Natural killer cell treated with Interleukin-12 subunit alpha and Interleukin-12 subunit beta and Interleukin-15 and Interleukin-18, amount 100 ng/mL, for 72 hours (primary cell): ENCODE data around the gene UBE2Z. TPM values are rescaled to one million over a fixed set of nuclear protein-coding genes. Genes with fewer than 3 reads are reported as not detected.

Experiments
- ATAC-seq, 2 donors: fragments of 150-1000 bp; cut with Tn5 transposase in 1 of 2; sonication (Bioruptor Pico), chemical (Tn5 transposase) in 1 of 2; 2 replicates each; pipeline ENCODE4 v1.10.0; 2021
- DNase-seq: peaks from one replicate; pipeline ENCODE4 v3.0.0; 2022; ENCODE audit warnings: low spot score
- H3K27ac Mint-ChIP-seq, 2 donors: 1 replicate in 1 of 2; 2 replicates in 1 of 2; pipeline ENCODE4 v1.8.0; 2022; ENCODE audit warnings: mixed read lengths in 2 of 2, mild to moderate bottlenecking in 1 of 2, moderate library complexity in 1 of 2
- H3K27me3 Mint-ChIP-seq, 2 donors: 1 replicate in 1 of 2; 2 replicates in 1 of 2; pipeline ENCODE4 v1.8.0; 2022; ENCODE audit warnings: mixed read lengths in 2 of 2
- H3K36me3 Mint-ChIP-seq: one replicate; pipeline ENCODE4 v1.8.0; 2022; ENCODE audit warnings: mixed read lengths
- H3K4me1 Mint-ChIP-seq, 2 donors: 1 replicate in 1 of 2; 2 replicates in 1 of 2; pipeline ENCODE4 v1.8.0; 2022; ENCODE audit warnings: low read depth in 2 of 2, mixed read lengths in 2 of 2, mild to moderate bottlenecking in 1 of 2
- H3K4me3 Mint-ChIP-seq: one replicate; pipeline ENCODE4 v1.8.0; 2022; ENCODE audit warnings: mixed read lengths
- H3K9me3 Mint-ChIP-seq: 2 replicates; pipeline ENCODE4 v1.8.0; 2022; ENCODE audit warnings: mixed read lengths
- total RNA-seq, 2 donors: library from RNA; stranded (reverse); gene quantifications; one replicate each; pipeline ENCODE4 v1.2.3, GENCODE V29; 2022

Gene UBE2Z
- total RNA-seq, 2 donors from 2014 or later, result 109 to 130 TPM

DNA sequence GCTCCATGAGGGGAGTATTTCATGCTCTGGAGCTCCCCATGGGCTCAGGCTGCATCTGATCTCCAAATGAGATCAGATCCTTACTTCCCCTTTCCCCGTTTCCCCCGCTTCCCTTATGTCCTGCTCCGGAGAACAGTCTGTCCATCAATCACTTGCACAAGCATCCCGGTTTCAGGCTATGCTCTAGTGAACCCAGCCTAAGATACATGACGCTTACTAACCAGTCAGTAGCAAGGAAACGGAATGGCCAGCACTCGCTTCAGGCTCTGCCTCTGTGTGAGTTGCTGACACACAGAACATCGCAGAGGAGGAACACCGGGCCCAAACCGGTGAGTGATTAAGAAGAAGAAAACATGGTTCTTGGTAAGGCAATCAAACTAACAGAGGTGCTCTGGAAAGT lies 25.0 kb upstream of the UBE2Z start:
- Mint-ChIP-seq H3K4me1 (no peaks in the 10 kb centered on the region), H3K36me3 (no peaks in the 10 kb centered on the region), H3K27me3 (no peaks in the 10 kb centered on the region), H3K9me3 (no peaks in the 10 kb centered on the region), H3K27ac (no peak overlapping the region), H3K4me3 (no peak overlapping the region)
- ATAC-seq, result no peak
- DNase-seq, result no peak

DNA sequence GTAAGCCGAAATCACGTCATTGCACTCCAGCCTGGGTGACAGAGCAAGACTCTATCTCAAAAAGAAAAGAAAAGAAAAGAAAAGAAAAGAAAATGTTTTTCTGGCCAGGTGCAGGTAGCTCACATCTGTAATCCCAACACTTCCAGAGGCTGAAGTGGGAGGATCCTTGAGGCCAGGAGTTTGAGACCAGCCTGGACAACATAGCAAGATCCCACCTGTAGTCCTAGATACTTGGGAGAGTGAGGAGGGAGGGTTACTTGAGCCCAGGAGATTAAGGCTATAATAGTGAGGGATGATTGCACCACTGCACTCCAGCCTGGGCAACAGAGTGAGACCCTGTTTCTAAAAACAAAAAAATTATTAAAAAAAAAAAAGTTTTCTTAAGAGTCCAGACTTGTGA lies 18.1 kb upstream of the UBE2Z start:
- Mint-ChIP-seq H3K27me3 (no peaks in the 10 kb centered on the region), H3K4me1 (peaks cover 20 to 24% of the 10 kb centered on the region in 2 donors), H3K27ac (peak overlapping the region; percentile 35 to 89), H3K4me3 (no peak overlapping the region), H3K9me3 (no peaks in the 10 kb centered on the region), H3K36me3 (peaks cover 8% of the 10 kb centered on the region)
- ATAC-seq (no peak), DNase-seq (no peak)

DNA sequence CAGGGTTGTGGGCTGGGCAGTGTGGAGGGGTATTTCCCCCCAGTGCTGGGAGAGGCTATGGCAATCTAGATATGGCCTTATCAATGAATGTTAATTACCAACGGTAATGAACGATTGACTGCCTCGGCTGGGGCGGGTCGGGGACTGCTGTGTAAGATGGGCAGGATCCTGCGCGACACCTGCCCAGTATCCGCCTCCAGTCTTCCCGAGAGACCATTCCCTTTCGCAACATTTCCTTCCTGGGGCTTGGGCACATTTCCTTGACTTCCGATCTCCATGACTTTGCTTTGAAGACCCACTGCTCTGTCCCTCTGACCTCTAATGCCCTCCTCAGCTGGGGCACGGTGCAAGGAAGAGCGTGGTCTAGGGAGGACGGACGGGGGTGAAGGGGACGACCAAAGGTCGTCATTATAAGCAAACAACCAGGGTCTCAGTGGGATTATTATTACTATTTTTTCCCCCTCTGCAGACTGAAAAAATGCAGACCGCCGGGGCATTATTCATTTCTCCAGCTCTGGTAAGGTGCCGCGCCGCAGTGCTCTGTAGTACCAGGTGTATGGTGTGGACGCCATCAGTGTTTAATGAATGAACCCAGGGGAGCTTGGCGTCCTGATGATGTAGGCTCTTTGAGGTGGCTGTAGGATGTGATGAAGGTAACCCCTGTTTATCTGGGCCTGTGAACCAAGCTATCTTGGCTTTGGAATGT lies 15.1 kb upstream of the UBE2Z start:
- H3K36me3 Mint-ChIP-seq, result peaks cover 8% of the 10 kb centered on the region
- ATAC-seq (no peak), DNase-seq (no peak)
- H3K9me3 Mint-ChIP-seq, result no peaks in the 10 kb centered on the region
- H3K4me1 Mint-ChIP-seq, result peaks cover 25 to 30% of the 10 kb centered on the region in 2 donors
- H3K4me3 Mint-ChIP-seq, result peak overlapping the region; percentile 97
- H3K27ac Mint-ChIP-seq, result peak overlapping the region; percentile 87 to 89
- H3K27me3 Mint-ChIP-seq, result no peaks in the 10 kb centered on the region

DNA sequence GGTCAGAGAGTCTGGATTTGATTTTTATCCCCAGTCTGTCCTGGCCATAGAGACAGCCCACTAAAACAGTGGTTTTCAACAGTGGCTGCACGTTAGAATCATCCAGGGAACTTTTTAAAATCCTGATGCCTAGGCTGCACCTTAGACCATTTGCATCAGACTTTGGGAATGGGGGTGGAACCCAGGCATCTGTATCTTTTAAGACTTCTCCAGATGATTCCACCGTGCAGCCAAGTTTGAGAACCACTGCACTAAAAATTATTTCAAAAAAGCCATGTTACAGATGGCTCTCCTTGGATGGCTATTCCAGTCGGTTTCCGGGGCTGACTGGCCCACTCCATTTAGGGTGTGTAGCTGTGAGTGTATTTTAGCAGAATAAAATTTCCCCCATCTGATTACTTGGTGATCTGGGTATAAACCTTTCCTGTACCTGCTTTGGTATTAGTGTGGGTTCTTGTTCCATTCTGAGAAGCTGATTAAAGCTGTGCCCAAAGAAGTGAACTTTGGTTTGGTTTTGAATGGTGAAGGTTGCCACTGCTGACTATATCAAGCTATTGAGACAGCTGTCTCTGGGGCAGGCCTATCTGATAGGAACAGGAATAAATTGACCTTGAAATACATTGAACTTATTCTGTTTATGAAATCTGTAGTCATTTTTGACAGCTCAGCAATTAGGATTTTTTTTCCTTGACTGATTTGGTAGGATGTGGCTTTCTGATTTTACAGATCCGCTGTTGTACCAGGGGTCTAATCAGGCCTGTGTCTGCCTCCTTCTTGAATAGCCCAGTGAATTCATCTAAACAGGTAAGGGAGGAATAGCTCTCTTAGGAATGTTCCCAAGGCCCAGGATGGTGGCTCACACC lies 14.3 kb upstream of the UBE2Z start:
- DNase-seq (no peak), ATAC-seq (no peak)
- Mint-ChIP-seq H3K4me3 (peak overlapping the region; percentile 97), H3K4me1 (peaks cover 25 to 30% of the 10 kb centered on the region in 2 donors), H3K27ac (peak overlapping the region; percentile 87 to 89), H3K27me3 (no peaks in the 10 kb centered on the region), H3K9me3 (no peaks in the 10 kb centered on the region), H3K36me3 (peaks cover 8% of the 10 kb centered on the region)

DNA sequence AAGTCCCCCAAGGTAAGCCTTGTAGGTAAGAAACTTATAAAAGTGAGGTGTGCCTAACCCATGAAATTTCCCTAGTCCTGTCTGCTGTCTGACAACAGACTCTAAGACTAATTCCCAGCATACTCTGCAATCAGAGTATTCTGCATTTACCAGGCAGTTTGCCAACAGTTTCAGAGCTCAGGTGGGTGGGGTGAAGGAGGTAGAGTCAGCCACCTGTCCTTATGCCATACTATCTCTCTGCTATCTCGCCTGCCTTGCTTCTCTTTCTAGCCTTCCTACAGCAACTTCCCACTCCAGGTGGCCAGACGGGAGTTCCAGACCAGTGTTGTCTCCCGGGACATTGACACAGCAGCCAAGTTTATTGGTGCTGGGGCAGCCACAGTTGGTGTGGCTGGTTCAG lies 13.3 kb upstream of the UBE2Z start:
- Mint-ChIP-seq H3K9me3 (no peaks in the 10 kb centered on the region), H3K27me3 (no peaks in the 10 kb centered on the region), H3K4me3 (no peak overlapping the region), H3K4me1 (peaks cover 25 to 30% of the 10 kb centered on the region in 2 donors), H3K36me3 (peaks cover 8% of the 10 kb centered on the region), H3K27ac (no peak overlapping the region)
- DNase-seq (no peak), ATAC-seq (no peak)

DNA sequence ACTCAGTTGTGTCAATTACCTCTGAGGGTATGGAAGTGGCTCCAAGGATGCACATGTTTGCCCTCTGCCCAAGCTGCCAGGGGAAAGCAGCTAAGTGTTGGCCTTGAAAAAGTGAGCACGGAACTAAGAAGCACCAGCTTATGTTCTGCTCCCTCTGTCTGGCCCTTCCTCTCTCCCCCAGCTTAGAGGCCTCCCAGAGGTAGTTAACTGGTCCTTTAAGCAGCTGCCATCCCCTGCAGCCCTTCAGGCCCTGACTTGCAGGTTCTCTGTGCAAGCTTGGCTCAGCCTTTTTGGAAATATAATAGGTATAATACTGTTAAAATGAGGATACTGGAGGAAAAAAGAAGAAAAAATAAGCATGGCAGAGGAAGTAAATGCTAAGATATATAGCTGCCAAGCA lies 7.0 kb upstream of the UBE2Z start:
- DNase-seq, result no peak
- Mint-ChIP-seq H3K27me3 (no peaks in the 10 kb centered on the region), H3K9me3 (no peaks in the 10 kb centered on the region), H3K4me3 (no peak overlapping the region), H3K27ac (no peak overlapping the region), H3K4me1 (no peaks in the 10 kb centered on the region), H3K36me3 (no peaks in the 10 kb centered on the region)
- ATAC-seq, result no peak

DNA sequence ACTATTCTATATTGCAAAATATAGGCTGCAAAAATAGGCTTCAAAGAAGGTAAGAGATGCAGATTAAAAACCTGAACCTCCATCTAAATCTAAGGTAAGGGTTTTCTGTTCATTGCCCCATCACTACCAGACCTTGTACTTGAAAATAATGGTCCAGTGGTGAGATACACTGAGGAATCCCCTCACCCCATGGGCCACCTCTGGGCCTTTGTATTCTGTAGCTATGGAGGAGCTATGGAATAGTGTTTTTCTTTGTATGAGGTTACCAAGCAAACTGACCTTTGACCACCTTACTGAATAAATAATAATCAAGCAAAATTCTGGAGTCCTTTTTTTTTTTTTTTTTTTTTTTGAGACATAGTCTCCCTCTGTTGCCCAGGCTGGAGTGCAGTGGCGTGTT lies 4.8 kb upstream of the UBE2Z start:
- H3K27ac Mint-ChIP-seq, result no peak overlapping the region
- no peaks in the 10 kb centered on the region for H3K36me3 Mint-ChIP-seq
- H3K4me1 Mint-ChIP-seq, result peaks cover 8% of the 10 kb centered on the region in 2 donors
- no peaks in the 10 kb centered on the region for H3K27me3 Mint-ChIP-seq
- DNase-seq (no peak), ATAC-seq (no peak)
- no peak overlapping the region for H3K4me3 Mint-ChIP-seq
- H3K9me3 Mint-ChIP-seq, result no peaks in the 10 kb centered on the region

DNA sequence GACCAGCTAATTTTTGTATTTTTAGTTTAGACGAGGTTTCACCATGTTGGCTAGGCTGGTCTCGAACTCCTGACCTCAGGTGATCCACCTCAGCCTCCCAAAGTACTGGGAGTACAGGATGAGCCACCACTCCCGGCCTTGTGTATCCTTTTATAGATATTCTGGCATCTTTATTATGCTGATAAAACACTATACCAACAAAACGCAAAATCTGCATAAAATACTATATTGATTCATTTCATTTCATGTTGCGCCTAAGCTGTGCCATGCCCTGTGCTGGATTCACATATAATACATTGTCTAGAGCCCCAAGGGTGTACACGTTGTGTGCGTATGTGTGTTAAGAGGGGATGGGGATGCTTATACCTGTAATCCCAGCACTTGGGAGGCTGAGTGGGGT lies 3.8 kb upstream of the UBE2Z start:
- ATAC-seq (no peak), DNase-seq (no peak)
- Mint-ChIP-seq H3K27me3 (no peaks in the 10 kb centered on the region), H3K36me3 (peaks cover 5% of the 10 kb centered on the region), H3K27ac (no peak overlapping the region), H3K4me1 (peaks cover 13% of the 10 kb centered on the region in 2 donors), H3K4me3 (no peak overlapping the region), H3K9me3 (no peaks in the 10 kb centered on the region)

DNA sequence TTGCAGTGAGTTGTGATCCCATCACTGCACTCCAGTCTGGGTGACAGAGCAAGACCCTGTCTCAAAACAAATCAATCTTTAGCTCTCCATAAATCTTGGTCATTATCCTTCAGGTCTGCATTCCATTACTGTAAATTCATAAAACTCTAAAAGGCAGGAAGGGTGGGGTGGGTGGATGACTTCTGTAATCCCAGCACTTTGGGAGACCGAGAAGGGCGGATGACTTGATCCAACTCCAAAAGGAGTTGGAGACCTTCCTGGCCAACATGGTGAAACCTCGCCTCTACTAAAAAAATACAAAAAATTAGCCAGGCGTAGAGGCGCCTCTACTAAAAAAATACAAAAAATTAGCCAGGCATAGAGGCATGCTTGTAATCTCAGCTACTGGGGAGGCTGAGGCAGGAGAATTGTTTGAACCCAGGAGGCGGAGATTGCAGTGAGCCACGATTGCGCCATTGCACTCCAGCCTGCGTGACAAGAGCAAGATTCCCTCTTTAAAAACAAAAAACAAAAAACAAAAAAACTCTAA lies 2.2 kb upstream of the UBE2Z start:
- no peak overlapping the region for H3K27ac Mint-ChIP-seq

DNA sequence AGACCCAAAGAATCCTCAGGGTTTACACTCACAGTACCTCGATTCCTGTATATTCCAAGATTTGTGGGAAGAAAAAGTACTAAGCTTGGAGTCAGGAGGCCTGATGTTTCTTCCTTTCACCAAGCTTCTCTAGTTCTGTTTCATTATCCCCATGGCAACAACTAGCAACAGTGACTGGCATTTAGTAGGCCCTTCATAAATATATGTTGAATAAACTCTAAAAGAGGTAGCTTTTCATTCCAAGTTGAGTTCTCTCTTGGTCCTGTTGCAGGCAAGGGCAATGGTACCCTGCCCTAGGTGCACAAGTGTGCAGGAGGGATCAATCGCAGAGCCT lies 527 bp upstream of the UBE2Z start:
- no peaks in the 10 kb centered on the region for H3K9me3 Mint-ChIP-seq

More for the DNA sequence above, 2.2 kb upstream of the UBE2Z start:
- no peak for ATAC-seq
- no peak for DNase-seq
- no peaks in the 10 kb centered on the region for H3K27me3 Mint-ChIP-seq
- H3K9me3 Mint-ChIP-seq, result no peaks in the 10 kb centered on the region
- peaks cover 28 to 29% of the 10 kb centered on the region in 2 donors for H3K4me1 Mint-ChIP-seq
- H3K36me3 Mint-ChIP-seq, result peaks cover 7% of the 10 kb centered on the region
- no peak overlapping the region for H3K4me3 Mint-ChIP-seq

DNA sequence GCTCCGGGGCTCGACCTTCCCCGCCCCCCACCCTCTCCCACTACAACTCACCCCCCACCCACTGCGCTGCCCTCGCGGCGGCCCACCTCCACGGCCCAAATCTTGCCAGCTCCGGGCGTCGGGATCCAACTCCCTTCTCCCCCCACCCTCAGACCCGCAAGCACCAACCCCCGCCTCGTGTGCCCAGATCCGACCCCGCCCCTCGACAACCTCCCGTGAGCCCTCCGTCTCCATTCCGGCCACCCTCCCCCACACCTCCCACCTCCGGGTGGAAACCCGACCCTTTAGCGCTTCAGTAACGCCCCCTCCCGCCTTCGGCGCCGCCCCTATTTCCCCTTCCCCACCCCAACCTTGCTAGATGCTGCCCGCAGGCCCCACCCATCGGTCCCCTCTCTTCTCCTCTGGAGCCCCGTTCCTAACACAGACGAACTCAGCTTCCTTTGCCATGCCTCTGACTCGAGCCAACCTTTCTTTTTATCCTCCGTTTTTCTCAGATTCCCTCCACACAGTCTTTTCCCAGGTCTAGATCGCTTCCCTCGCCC lies 717 bp downstream of the UBE2Z start:
- H3K4me1 Mint-ChIP-seq, result peaks cover 50 to 55% of the 10 kb centered on the region in 2 donors

More for the DNA sequence above, 527 bp upstream of the UBE2Z start:
- DNase-seq (no peak), ATAC-seq (no peak)
- Mint-ChIP-seq H3K4me3 (peak overlapping the region; percentile 98), H3K27ac (peak overlapping the region; percentile 96 to 98), H3K27me3 (no peaks in the 10 kb centered on the region), H3K4me1 (peaks cover 43 to 46% of the 10 kb centered on the region in 2 donors), H3K36me3 (peaks cover 15% of the 10 kb centered on the region)

DNA sequence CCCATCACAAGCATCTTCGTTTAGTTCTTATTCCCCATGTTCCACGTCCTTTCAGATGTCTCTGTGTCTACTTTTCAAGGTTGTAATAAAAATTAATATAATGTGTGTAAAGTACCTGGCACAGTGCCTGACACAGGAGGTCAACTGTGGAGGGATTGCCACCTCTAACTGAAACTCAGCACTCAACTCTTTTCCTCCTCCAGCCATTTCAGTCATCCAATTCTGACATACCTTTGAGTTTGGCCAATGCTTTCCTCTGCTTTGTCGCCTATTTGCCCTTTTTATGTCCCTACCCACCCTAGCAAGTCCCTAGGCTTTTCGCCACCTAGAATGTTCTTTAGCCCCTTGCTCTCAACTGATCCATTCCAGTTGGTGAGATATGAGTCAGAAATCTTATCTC lies 1.6 kb downstream of the UBE2Z start:
- Mint-ChIP-seq H3K27me3 (no peaks in the 10 kb centered on the region), H3K4me1 (peaks cover 56 to 63% of the 10 kb centered on the region in 2 donors), H3K9me3 (no peaks in the 10 kb centered on the region), H3K36me3 (peaks cover 27% of the 10 kb centered on the region), H3K27ac (peak overlapping the region; percentile 96 to 98), H3K4me3 (peak overlapping the region; percentile 97)
- DNase-seq, result no peak
- no peak for ATAC-seq

More for the DNA sequence above, 717 bp downstream of the UBE2Z start:
- no peaks in the 10 kb centered on the region for H3K27me3 Mint-ChIP-seq
- no peaks in the 10 kb centered on the region for H3K9me3 Mint-ChIP-seq
- peak overlapping the region; percentile 97 for H3K4me3 Mint-ChIP-seq
- H3K27ac Mint-ChIP-seq, result peak overlapping the region; percentile 96 to 98
- DNase-seq, result peak; percentile 88
- peak; percentile 77 to 80 for ATAC-seq
- H3K36me3 Mint-ChIP-seq, result peaks cover 21% of the 10 kb centered on the region

DNA sequence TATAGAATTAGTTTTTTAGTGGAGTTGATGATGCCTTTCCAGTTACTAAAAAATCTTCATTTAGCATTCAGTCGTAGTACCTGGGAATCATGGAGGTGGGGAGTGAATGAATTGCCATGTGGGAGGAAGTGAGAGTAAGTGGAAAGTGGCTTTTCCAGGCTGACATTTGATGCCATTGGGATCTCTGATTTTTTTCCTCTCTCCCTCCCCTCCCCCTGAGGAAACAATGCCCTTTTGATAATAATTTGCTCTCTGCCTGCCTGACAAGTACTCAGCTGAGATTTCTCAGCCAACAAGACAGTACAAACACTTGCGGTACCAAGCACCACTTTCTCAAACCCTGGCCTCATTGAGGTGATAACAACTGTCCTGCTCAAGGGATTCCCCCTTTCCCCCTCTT lies 2.2 kb downstream of the UBE2Z start:
- H3K27ac Mint-ChIP-seq, result peak overlapping the region; percentile 96 to 98
- H3K36me3 Mint-ChIP-seq, result peaks cover 28% of the 10 kb centered on the region
- no peaks in the 10 kb centered on the region for H3K27me3 Mint-ChIP-seq
- H3K4me3 Mint-ChIP-seq, result peak overlapping the region; percentile 97
- no peaks in the 10 kb centered on the region for H3K9me3 Mint-ChIP-seq
- DNase-seq (no peak), ATAC-seq (no peak)
- peaks cover 59 to 69% of the 10 kb centered on the region in 2 donors for H3K4me1 Mint-ChIP-seq

DNA sequence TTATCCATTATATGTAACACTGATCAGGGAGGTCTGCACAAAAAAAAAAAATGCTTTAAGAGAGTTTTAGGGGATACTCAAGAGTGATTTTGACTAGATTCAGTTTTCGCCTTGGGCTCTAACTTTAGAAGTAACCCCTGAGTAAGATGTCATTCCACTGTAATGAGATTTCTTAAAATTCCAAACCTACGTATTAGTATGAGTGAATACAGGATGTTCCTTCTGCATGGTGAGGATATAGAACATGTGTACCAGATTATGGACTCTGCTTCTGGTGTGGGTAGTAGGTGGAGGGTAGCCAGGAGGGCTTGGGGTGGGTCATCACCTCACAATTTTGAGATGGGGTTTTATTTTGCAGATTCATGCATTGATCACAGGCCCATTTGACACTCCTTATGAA lies 4.3 kb downstream of the UBE2Z start:
- Mint-ChIP-seq H3K27me3 (no peaks in the 10 kb centered on the region), H3K9me3 (no peaks in the 10 kb centered on the region), H3K36me3 (peaks cover 34% of the 10 kb centered on the region), H3K4me1 (peaks cover 66 to 78% of the 10 kb centered on the region in 2 donors), H3K4me3 (peak overlapping the region; percentile 97), H3K27ac (peak overlapping the region; percentile 96 to 98)
- ATAC-seq, result no peak
- no peak for DNase-seq
